ENCODE measurements around the gene CYSTM1. TPM values are rescaled to one million over a fixed set of nuclear protein-coding genes. Genes with fewer than 3 reads are reported as not detected.

Gene CYSTM1
- polyA plus RNA-seq, 1 experiment = 33.1 TPM

GRCh38 chr5:140224658-140225057, 49.7 kb downstream of the CYSTM1 start:
- no peak for DNase-seq (ENCODE audit: low read depth)
- H3K27me3 ChIP-seq (ENCODE audit: control insufficient read depth, insufficient read depth, low read length) = no peaks in the 10 kb centered on the region
- TF ChIP-seq CTCF (IDR thresholded peaks at IDR 0.05; ENCODE audit: insufficient read depth, low read depth, low read length) = no peak
- ChIA-PET CTCF (interaction anchor here (1.2 to 1.7 kb wide), 3 partner anchors 15 to 131 kb away, joined by 3 to 5 read pairs (median 4); no protein-coding TSS in a partner anchor), POLR2A (no interaction called here)
- H3K4me3 ChIP-seq (ENCODE audit: low read depth, low read length) = no peak overlapping the region
- H3K36me3 ChIP-seq (ENCODE audit: control insufficient read depth, insufficient read depth, low read length) = no peaks in the 10 kb centered on the region

DNA sequence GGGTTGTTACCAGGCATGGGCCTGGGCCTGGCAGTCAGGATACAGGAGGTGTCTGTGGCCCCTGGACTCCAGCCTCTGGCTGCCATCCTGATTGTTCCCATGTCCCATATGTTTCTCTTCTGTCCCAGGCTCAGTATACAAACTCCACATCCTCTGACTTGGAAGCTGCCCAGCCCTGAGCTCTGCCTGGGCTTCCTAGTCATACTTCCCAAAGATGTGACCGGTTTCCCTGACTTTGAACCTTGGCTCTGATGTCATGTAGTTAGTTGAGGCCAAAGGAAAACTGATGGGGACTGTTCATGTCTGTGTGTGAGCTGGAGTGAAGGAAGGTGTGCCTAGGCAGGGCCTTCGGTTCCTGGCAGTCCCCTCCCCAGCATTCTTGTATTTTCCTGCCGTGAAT, 50.4 kb downstream of the CYSTM1 start:
- Histone ChIP-seq H3K27me3 (ENCODE audit: control insufficient read depth, insufficient read depth, low read length) (no peaks in the 10 kb centered on the region), H3K4me3 (ENCODE audit: low read depth, low read length) (no peak overlapping the region), H3K36me3 (ENCODE audit: control insufficient read depth, insufficient read depth, low read length) (no peaks in the 10 kb centered on the region)
- TF ChIP-seq CTCF (IDR thresholded peaks at IDR 0.05; ENCODE audit: insufficient read depth, low read depth, low read length) = no peak
- no peak for DNase-seq (ENCODE audit: low read depth)
- ChIA-PET POLR2A (no interaction called here), CTCF (interaction anchor here (1.2 to 1.6 kb wide), 2 partner anchors 15 to 16 kb away, joined by 3 read pairs; no protein-coding TSS in a partner anchor)

GRCh38 chr5:140227046-140227445, 52.1 kb downstream of the CYSTM1 start:
- POLR2A ChIA-PET = no interaction called here
- DNase-seq (ENCODE audit: low read depth) = no peak
- TF ChIP-seq CTCF (IDR thresholded peaks at IDR 0.05; ENCODE audit: insufficient read depth, low read depth, low read length) = no peak
- Histone ChIP-seq H3K27me3 (ENCODE audit: control insufficient read depth, insufficient read depth, low read length) (no peaks in the 10 kb centered on the region), H3K36me3 (ENCODE audit: control insufficient read depth, insufficient read depth, low read length) (no peaks in the 10 kb centered on the region), H3K4me3 (ENCODE audit: low read depth, low read length) (no peak overlapping the region)
- CTCF ChIA-PET = interaction anchor here (1.4 to 4.3 kb wide), 3 partner anchors 9 to 13 kb away, joined by 4 to 24 read pairs (median 5); no protein-coding TSS in a partner anchor

DNA sequence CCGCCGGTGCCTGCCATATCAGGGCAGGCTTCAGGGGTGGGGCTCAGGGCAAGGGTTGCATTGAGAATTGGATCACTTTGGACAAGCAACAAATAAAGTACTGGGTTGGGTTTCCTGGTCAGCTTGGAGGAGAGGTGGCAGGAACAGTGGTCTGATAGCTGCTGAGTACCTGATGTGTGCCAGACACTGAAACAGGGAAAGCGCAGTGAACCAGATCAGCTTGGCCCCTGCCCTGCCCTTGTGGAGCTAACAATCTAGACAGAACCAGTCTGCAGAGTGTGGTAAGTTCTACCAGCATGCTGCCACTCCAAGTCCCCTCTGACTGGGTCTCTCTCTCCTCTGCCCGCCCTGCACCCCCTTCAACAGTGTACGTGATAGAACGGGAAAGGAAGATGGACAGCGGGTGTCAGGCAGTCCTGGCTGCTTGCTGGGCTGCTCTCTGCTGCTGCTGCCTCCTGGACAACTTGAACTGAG, 53.4 kb downstream of the CYSTM1 start:
- TF ChIP-seq CTCF (IDR thresholded peaks at IDR 0.05; ENCODE audit: insufficient read depth, low read depth, low read length) = no peak
- no peak for DNase-seq (ENCODE audit: low read depth)
- POLR2A ChIA-PET = no interaction called here
- no peaks in the 10 kb centered on the region for H3K27me3 ChIP-seq (ENCODE audit: control insufficient read depth, insufficient read depth, low read length)
- H3K4me3 ChIP-seq (ENCODE audit: low read depth, low read length) = no peak overlapping the region
- H3K36me3 ChIP-seq (ENCODE audit: control insufficient read depth, insufficient read depth, low read length) = no peaks in the 10 kb centered on the region
- CTCF ChIA-PET = interaction anchor here (0.7 to 4.3 kb wide), 4 partner anchors 10 to 173 kb away, joined by 3 to 24 read pairs (median 6); no protein-coding TSS in a partner anchor

GRCh38 chr5:140230373-140230772, 55.4 kb downstream of the CYSTM1 start:
- POLR2A ChIA-PET = no interaction called here
- TF ChIP-seq CTCF (IDR thresholded peaks at IDR 0.05; ENCODE audit: insufficient read depth, low read depth, low read length) = no peak
- no peak for DNase-seq (ENCODE audit: low read depth)
- Histone ChIP-seq H3K27me3 (ENCODE audit: control insufficient read depth, insufficient read depth, low read length) (no peaks in the 10 kb centered on the region), H3K36me3 (ENCODE audit: control insufficient read depth, insufficient read depth, low read length) (no peaks in the 10 kb centered on the region), H3K4me3 (ENCODE audit: low read depth, low read length) (no peak overlapping the region)
- CTCF ChIA-PET = interaction anchor here (1.0 to 4.3 kb wide), 3 partner anchors 10 to 133 kb away, joined by 4 to 24 read pairs (median 6); partner anchors contain the start of gene HBEGF
